Osteocyte (in vitro differentiated cells): ENCODE results near the gene PIGK. TPM values are rescaled to one million over a fixed set of nuclear protein-coding genes. Genes with fewer than 3 reads are reported as not detected.

Experiments
- DNase-seq: peaks from one replicate; pipeline ENCODE4 v3.0.0; 2021; ENCODE audit warnings: mixed read lengths; ENCODE audit not compliant: unreplicated experiment; ENCODE audit errors: extremely low spot score
- H3K27ac Mint-ChIP-seq: one replicate; pipeline ENCODE4 v1.8.0; 2021; ENCODE audit warnings: mild to moderate bottlenecking, mixed read lengths; ENCODE audit not compliant: unreplicated experiment
- H3K27me3 Mint-ChIP-seq: one replicate; pipeline ENCODE4 v1.8.0; 2021; ENCODE audit warnings: mixed read lengths; ENCODE audit not compliant: unreplicated experiment
- H3K36me3 Mint-ChIP-seq: one replicate; pipeline ENCODE4 v1.8.0; 2021; ENCODE audit warnings: mixed read lengths; ENCODE audit not compliant: unreplicated experiment
- H3K4me1 Mint-ChIP-seq: one replicate; pipeline ENCODE4 v1.8.0; 2021; ENCODE audit warnings: mixed read lengths; ENCODE audit not compliant: unreplicated experiment
- H3K4me3 Mint-ChIP-seq: one replicate; pipeline ENCODE4 v1.8.0; 2021; ENCODE audit warnings: mild to moderate bottlenecking, moderate library complexity, mixed read lengths; ENCODE audit not compliant: unreplicated experiment
- H3K9me3 Mint-ChIP-seq: one replicate; pipeline ENCODE4 v1.8.0; 2021; ENCODE audit warnings: mixed read lengths; ENCODE audit not compliant: unreplicated experiment
- total RNA-seq: library from RNA; stranded (reverse); gene quantifications from 2 replicates; pipeline ENCODE4 v1.2.1, GENCODE V29; 2021
- TF ChIP-seq, protein P1 (sequence below): fragments of 200-600 bp; sonication (generic); IDR thresholded peaks from 2 replicates; pipeline ENCODE4 v1.5.0; 2021; ENCODE audit warnings: antibody characterized with exemption, mild to moderate bottlenecking, moderate library complexity

PIGK gene
- total RNA-seq, 1 donor from 2014 or later, result 53.8 TPM

GRCh38 chr1:77250126-77250525, 30.9 kb upstream of the PIGK start:
- Mint-ChIP-seq H3K9me3 (peaks cover 52% of the 10 kb centered on the region), H3K36me3 (peaks cover 26% of the 10 kb centered on the region), H3K27me3 (no peaks in the 10 kb centered on the region), H3K4me3 (no peak overlapping the region), H3K27ac (no peak overlapping the region), H3K4me1 (peaks cover 12% of the 10 kb centered on the region)
- no peak for DNase-seq
- TF ChIP-seq, protein P1, sequence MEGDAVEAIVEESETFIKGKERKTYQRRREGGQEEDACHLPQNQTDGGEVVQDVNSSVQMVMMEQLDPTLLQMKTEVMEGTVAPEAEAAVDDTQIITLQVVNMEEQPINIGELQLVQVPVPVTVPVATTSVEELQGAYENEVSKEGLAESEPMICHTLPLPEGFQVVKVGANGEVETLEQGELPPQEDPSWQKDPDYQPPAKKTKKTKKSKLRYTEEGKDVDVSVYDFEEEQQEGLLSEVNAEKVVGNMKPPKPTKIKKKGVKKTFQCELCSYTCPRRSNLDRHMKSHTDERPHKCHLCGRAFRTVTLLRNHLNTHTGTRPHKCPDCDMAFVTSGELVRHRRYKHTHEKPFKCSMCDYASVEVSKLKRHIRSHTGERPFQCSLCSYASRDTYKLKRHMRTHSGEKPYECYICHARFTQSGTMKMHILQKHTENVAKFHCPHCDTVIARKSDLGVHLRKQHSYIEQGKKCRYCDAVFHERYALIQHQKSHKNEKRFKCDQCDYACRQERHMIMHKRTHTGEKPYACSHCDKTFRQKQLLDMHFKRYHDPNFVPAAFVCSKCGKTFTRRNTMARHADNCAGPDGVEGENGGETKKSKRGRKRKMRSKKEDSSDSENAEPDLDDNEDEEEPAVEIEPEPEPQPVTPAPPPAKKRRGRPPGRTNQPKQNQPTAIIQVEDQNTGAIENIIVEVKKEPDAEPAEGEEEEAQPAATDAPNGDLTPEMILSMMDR, result no peak

DNA sequence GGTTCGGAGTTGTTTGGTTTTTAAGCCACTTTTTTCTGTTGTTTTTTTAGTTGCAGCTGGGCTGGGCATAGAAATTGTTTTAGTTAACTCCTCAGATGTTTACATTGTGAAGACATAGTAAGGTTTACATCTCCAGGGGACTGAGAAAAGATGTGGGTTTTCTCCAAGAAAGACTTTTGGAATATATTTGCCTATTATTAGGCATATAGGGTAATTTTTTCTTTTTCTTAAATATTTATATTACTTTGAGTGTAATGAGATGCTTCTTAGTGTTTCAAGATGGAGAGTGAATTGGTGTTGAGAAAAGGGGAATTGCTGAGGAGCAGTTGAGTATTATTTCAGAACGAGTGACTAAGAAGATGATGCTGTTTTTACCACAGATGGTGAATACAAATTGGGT, 26.6 kb upstream of the PIGK start:
- peak overlapping the region; percentile 51 for H3K27ac Mint-ChIP-seq
- peaks cover 12% of the 10 kb centered on the region for H3K4me1 Mint-ChIP-seq
- peaks cover 28% of the 10 kb centered on the region for H3K9me3 Mint-ChIP-seq
- peaks cover 19% of the 10 kb centered on the region for H3K36me3 Mint-ChIP-seq
- no peaks in the 10 kb centered on the region for H3K27me3 Mint-ChIP-seq
- no peak overlapping the region for H3K4me3 Mint-ChIP-seq
- no peak for DNase-seq
- TF ChIP-seq, protein P1, result no peak

DNA sequence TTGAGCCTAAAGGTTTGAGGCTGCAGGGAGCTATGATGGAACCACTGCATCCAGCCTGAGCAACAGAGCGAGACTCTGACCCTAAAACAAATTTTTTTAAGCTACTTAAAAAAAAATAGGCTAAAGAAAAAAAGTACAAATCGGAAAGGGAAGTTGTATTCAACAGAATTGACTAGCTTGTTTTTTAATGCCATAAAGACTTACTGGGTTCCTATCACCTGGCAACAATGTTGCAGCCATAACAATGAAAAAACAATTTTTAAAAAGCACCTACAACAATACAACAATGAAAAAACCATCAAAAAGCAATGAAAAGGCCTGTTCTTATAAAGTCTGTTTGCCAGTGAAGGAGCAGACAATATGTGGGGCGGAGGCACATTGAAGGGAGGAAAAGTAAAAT, 20.1 kb upstream of the PIGK start:
- peaks cover 2% of the 10 kb centered on the region for H3K36me3 Mint-ChIP-seq
- no peak overlapping the region for H3K4me3 Mint-ChIP-seq
- no peaks in the 10 kb centered on the region for H3K27me3 Mint-ChIP-seq
- H3K9me3 Mint-ChIP-seq, result peaks cover 6% of the 10 kb centered on the region
- no peaks in the 10 kb centered on the region for H3K4me1 Mint-ChIP-seq
- TF ChIP-seq, protein P1, result no peak
- no peak for DNase-seq
- no peak overlapping the region for H3K27ac Mint-ChIP-seq

DNA sequence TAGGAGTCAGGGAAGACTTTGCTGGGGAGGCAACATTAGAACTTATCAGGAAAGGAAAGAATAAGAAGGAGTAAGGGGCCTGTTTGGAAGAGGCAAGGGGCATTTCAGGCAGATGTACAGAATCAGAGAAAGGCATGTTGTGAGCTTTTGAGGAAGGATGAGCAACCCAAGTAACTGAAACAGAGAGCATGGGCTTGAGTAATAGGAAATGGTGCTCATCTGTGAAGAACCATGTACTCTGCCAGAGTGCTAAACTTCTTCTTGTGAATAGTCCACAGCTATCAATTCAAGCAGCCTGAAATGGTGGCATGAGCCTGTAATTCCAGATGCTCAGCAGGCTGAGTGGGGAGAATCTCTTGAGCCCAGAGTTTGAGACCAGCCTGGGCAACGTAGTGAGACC, 19.2 kb upstream of the PIGK start:
- peaks cover 2% of the 10 kb centered on the region for H3K36me3 Mint-ChIP-seq
- H3K27ac Mint-ChIP-seq, result no peak overlapping the region
- TF ChIP-seq, protein P1, result no peak
- peaks cover 11% of the 10 kb centered on the region for H3K9me3 Mint-ChIP-seq
- no peaks in the 10 kb centered on the region for H3K27me3 Mint-ChIP-seq
- DNase-seq, result no peak
- H3K4me3 Mint-ChIP-seq, result no peak overlapping the region
- no peaks in the 10 kb centered on the region for H3K4me1 Mint-ChIP-seq

- DNase-seq, result no peak
- H3K36me3 Mint-ChIP-seq, result peaks cover 2% of the 10 kb centered on the region
- no peak overlapping the region for H3K27ac Mint-ChIP-seq
- H3K4me1 Mint-ChIP-seq, result peaks cover 6% of the 10 kb centered on the region
- H3K27me3 Mint-ChIP-seq, result no peaks in the 10 kb centered on the region
- TF ChIP-seq, protein P1, result no peak
- H3K4me3 Mint-ChIP-seq, result no peak overlapping the region
- H3K9me3 Mint-ChIP-seq, result peaks cover 12% of the 10 kb centered on the region
Measured at GRCh38 chr1:77234943-77235342, 15.7 kb upstream of the PIGK start.
